NCI-H510A treated with DMSO at 0.1 percent for 48 hours (cell line): ENCODE data around the gene CASP12.

ENCODE experiments used
- DNase-seq: peaks from one replicate; lab custom pipeline; 2025; lab: John Stamatoyannopoulos, UW

Gene CASP12

GRCh38 chr11:104892723-104893511, 5.3 kb downstream of the CASP12 start:
- no peak for DNase-seq

- DNase-seq: no peak
These were observed 7.1 kb downstream of the CASP12 start for GRCh38 chr11:104891135-104891534.

- no peak for DNase-seq
These were observed 14.9 kb downstream of the CASP12 start for GRCh38 chr11:104883342-104883741.

- DNase-seq: no peak
These were observed 17.0 kb downstream of the CASP12 start for GRCh38 chr11:104881117-104881794.

DNA sequence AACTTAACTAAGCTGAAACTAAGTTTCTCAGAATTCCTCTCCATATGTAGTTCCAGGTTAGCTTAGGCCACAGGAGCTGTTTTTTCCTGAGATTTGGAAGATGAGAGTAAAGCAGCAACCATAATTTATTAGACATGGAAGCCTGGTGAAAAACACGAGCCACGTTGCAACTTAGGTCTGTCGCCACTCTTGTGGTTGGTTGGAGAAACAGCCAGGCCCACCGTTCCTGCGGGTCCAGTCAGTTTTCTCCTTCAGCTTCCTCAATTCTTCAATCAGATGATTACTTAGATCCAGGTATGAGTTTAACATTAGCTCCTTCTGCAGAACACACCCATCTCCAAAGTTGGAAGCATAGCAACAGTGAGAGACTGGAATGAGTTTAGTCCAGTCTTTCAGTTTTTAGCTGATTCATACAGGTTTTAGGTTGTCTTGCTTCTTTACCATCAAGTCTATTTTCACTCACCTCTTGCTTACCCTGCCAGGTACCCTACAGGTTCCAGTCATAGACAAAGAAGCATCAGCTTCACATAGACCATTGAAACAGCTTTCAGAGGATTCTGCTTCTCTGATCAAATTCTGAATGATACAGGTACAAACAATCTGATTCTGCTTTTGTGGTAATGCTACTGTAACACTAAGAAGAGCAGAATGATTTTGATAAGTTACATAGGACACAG, 18.6 kb downstream of the CASP12 start:
- no peak for DNase-seq

DNA sequence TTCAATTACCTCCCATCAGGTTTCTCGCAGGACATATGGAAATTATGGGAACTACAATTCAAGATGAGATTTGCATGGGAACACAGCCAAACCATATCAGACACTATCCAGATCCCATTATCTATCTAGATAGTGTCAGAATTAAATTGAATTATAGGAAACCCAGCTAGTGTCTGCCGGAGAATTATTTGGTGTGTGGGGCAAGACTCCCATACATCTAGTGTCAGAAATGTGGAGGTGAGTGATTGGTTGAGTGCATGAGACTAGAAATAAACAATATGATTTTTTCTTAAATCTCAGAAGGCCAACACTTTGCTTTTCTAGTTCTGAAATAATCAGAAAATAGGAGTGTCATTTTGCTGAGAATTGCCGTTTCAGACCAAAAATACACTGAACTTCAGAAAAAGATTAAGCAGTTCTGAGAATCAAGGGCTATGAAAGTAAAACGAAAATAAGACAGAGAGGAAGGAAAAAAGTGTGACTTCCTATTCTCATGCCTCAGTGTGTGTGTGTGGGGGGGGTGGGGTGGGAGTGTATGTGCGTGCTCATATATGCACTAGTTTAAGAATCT, 21.3 kb downstream of the CASP12 start:
- no peak for DNase-seq

DNA sequence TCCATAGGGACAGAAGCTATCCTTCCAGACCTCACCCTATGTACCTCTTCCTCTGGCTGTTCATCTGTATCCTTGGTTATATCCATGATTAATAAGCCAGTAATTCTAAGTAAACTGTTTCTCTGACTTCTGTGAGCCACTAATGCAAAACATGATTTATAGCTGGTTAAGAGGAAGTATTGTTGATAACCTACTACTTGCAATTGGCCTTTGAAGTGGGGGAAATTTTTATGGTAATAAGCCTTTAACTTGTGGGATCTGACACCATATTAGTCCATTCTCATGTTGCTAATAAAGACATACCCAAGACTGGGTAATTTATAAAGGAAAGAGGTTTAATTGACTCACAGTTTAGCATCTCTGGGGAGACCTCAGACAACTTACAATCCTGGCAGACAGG, 21.9 kb downstream of the CASP12 start:
- DNase-seq: no peak

DNA sequence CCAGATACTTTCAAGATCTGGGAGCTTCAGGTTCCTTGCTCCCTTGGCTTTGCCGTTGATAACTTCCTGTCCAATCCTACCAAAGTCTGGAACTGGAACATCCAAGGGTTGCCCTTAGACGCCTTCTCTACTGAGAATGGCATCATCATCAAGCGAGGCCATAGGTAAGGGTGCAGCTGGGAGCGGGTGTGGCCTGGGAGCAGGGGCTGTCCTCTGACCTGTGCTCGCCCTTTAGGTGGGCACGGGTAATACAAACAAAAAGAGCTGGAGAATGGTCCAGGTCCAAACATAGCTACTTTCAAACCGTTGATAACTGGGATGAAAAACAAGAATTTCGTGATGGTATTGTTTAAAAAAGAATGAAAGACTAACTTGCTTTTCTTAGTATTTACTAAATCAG, 25.0 kb downstream of the CASP12 start:
- no peak for DNase-seq

DNA sequence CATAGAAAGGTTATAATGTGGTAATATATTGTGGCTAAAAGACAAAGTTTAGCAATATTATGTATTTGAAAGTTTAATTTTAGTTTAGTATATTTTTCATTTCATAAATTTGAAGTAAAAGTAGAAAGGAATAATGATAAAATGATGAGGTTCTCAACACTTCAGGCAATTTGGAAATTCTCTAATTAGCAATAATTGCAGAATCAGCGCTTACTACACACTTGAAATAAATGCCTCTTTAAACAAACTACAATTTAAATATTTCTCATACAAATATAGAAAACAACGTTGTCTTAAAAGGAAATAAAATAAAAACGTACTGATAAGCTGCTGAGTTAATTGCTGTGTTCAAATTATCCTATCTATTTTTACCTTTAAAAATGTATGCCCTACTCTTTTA, 25.9 kb downstream of the CASP12 start:
- no peak for DNase-seq

DNA sequence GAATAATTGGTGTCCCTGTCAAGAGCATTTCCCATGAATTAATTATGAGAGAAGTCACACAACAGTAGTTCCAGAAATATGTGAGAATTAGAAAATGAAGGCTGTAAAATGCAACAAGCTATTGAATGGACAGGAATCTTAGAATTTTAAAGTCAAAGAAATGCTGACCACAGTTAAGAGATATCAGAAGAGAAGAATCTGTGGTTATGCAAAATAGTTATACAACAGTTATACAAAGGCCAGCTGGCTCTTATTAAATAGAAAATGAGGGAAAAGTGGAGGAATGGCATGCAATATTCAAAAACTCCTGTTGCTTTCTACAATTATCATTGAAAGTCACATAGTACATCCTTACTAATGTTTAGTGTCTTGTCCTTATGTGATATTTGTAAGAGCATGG, 27.4 kb downstream of the CASP12 start:
- DNase-seq: no peak

GRCh38 chr11:104866815-104867214, 31.4 kb downstream of the CASP12 start:
- no peak for DNase-seq

DNA sequence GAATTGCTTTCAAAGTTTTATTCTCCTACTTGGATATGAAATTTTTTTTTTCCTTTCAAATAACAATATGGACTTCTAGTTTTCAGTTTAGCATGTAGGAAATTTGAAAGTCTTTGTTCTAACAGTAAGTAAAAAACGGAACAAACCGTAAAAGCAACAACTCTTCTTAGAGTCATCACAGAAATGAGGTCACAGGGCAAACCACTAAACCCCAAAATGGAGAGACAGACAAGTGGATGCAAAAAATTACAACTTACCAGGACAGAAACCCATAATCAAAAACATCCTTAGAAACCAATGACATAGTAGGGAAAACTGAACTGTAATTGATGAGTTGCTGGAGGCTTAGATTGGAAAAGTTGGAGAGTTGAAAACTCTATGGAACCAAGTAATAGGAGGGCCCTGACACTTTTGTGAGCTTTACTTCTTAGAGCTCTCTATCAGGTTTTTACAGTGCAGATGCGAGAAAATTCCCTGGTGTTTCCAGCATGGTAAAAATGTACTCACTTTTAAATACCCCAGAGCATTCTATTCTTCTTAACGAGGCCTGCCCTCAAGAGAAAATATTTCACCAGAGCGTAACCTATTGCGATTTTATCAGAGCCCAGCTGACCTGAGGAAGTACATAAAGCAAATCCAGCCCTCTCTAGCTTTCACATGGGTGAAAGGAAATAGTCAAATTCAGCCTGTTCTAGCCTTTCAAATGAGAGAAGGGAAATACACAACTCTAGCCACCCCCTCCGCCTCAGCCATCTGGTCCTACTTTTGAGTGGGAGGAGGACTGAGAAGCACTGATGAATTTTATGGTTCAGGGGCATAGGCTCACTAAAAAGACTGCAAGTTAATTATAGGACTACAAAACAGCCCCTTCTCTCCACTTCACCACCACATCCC, 39.1 kb downstream of the CASP12 start:
- DNase-seq: no peak

- DNase-seq: no peak
These were observed 41.7 kb downstream of the CASP12 start for GRCh38 chr11:104856607-104857006.

GRCh38 chr11:104855965-104856364, 42.3 kb downstream of the CASP12 start:
- no peak for DNase-seq

DNA sequence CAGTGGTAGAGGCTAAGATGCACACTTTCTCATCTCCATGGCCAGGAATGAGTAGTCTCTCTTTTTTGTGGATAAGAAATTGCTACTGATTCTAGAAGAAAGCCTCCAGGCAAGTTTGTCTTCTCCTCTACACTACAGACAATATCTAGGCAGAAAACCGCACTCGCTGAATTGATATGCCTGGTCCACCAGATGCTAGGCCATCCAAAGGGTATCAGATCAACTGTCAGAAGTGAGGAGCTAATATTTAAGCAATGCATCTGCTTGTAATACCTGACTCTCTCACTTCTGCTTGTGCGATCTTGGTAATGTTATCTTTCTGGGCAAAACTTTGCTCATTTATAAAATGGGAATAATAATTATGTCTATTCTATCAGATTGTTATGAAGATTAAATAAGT, 45.0 kb downstream of the CASP12 start:
- DNase-seq: no peak

GRCh38 chr11:104852811-104853210, 45.4 kb downstream of the CASP12 start:
- no peak for DNase-seq

DNA sequence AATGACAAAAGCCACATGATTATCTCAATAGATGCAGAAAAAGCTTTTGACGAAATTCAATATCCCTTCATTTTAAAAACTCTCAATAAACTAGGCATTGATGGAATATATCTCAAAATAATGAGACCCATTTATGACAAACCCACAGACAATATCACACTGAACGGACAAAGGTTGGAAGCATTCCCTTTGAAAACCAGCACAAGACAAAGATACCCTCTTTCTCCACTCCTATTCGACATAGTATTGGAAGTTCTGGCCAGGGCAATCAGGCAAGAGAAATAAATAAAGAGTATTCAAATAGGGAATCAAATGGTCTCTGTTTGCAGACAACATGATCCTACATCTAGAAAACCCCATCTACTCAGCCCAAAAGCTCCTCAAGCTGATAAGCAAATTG, 52.0 kb downstream of the CASP12 start:
- no peak for DNase-seq

- no peak for DNase-seq
These were observed 53.8 kb downstream of the CASP12 start for GRCh38 chr11:104844451-104844850.

GRCh38 chr11:104843150-104843836, 55.0 kb downstream of the CASP12 start:
- DNase-seq: no peak

DNA sequence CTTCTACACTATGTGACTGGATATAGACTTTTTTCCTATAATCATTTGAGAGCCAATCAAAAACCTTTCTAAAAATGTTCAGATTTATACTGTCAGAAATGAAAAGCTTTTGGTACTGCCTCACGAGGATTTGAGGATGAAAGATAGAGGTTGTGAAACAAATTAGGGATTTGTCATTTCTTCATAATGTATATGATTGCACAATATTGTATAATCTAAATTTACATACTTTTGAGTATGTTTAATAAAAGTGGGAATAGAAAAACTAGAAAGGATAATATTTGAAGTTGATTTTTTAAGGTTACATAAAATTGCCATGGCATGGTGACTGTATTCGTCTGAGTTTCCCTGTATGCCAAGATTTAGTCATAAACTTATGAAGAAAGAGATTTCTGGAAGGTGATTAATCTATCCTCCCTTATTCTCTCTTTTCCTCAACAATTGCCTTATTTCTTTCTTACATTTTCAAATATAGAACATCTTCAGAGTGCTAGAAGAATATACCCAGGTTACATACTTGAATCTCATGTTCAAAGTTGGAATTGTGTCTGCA, 56.2 kb downstream of the CASP12 start:
- no peak for DNase-seq

- DNase-seq: no peak
These were observed 57.1 kb downstream of the CASP12 start for GRCh38 chr11:104841185-104841584.
